Stimulated activated CD8-positive, alpha-beta memory T cell treated with anti-CD3 and anti-CD28 coated beads, Interleukin-15, amount 100 ng/mL, for 1 hour (primary cell): Measurements from ENCODE around the gene COL27A1.
A peak's percentile ranks its signal among the peaks of the same experiment; 100 is the strongest.

Experiments
- DNase-seq: peaks from one replicate; pipeline ENCODE4 v3.0.0-alpha.2; 2020; ENCODE audit warnings: low read depth

Gene COL27A1

DNA sequence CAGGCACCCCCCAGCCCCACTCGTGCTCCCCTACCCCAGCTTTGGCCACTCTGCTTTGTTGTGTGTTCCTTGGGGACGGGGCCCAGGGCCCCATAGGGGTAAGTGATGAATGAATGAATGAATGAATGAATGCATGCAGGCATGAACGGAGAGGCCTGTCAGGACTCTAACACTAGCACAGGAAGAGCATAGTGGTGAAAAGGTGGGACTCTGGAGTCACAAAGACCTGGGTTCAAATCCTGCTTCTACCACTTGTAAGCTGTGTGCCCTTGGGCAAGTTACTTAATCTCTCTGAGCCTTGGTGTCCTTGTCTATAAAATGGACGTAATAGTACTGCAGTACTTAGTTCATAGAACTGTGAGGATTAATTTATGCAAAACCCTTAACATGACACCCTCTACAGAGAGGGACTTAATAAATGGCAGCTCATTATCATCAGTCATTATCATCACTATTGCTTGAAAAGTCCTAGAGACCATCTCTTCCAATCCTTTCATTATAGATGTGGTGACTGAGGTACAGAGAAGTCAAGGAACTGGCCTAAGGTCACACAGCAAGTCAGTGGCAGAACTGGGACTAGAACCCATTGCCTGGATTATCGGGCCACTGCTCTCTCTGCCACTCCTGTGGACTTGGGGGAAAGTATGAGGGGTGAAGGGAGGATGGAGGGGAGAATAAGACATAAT, 187.6 kb downstream of the COL27A1 start:
- DNase-seq, result no peak

GRCh38 chr9:114343471-114344187, 188.3 kb downstream of the COL27A1 start:
- no peak for DNase-seq

- DNase-seq, result no peak
Measured at GRCh38 chr9:114344188-114344566, 188.8 kb downstream of the COL27A1 start.

DNA sequence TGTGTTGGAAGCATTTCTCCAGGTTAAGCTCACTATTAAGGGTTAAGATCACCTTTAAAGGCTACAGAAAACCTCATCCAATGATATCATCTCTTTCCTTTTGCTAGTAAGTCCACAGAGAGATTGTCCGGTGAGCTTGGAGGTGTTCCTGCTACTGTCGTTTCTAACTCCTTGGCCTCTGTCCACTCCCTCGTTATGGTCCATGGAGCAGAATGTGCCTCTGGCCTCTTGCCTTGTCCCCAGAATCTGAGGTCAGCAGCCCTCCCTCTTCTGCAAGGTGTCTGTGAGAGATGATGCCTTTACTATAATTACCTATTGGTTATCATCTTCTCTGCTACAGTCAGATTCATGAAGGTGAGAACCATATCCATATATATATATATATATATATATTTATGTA, 189.4 kb downstream of the COL27A1 start:
- no peak for DNase-seq

- no peak for DNase-seq
Measured at GRCh38 chr9:114345493-114346065, 190.2 kb downstream of the COL27A1 start.

- DNase-seq, result no peak
Measured at GRCh38 chr9:114346146-114346545, 190.8 kb downstream of the COL27A1 start.

DNA sequence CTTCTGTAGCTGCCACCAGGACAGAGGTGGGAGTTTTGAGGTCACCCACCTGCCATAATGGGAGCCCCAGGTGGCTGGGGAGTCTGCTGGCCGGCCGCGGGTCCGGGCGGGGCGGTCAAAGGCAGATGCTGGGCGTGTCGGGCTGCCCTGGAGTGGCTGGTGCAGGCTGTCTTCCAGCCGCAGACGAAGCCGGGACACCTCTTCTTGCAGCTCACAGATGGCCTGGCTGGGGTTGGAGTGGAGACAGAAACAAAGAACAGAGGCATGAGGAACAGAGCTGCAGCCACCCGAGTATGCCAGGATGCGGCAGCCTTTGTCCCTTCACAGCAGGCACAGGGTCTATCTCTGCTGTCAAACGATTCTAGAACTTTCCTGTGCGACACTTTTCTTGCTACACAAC, 192.3 kb downstream of the COL27A1 start:
- no peak for DNase-seq

- DNase-seq, result no peak
Measured at GRCh38 chr9:114348261-114348905, 193.0 kb downstream of the COL27A1 start.

- DNase-seq, result peak; percentile 22
Measured at GRCh38 chr9:114348906-114349482, 193.7 kb downstream of the COL27A1 start.

GRCh38 chr9:114349713-114350480, 194.6 kb downstream of the COL27A1 start:
- no peak for DNase-seq

- DNase-seq, result no peak
Measured at GRCh38 chr9:114350636-114351401, 195.5 kb downstream of the COL27A1 start.

GRCh38 chr9:114351932-114352331, 196.6 kb downstream of the COL27A1 start:
- no peak for DNase-seq

DNA sequence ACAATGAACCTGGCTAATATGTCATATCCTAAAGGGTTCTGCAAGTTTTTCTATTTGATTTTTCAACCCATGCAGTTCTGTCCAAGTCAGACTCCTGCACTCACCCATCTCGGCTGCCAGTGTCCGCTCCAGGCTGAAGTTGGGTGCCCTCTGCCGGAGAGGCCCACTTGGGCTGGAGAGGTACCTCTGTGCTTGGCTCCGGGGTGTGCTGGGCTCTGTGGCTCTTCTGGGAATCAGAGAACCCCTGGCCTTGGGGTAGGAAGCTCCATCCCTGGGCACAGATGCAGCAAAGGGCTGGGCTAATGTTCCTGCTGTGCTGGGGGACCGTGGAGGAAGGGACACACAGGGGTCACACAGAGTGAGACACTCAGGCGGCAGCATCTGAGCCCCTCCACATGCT, 200.5 kb downstream of the COL27A1 start:
- DNase-seq, result no peak

DNA sequence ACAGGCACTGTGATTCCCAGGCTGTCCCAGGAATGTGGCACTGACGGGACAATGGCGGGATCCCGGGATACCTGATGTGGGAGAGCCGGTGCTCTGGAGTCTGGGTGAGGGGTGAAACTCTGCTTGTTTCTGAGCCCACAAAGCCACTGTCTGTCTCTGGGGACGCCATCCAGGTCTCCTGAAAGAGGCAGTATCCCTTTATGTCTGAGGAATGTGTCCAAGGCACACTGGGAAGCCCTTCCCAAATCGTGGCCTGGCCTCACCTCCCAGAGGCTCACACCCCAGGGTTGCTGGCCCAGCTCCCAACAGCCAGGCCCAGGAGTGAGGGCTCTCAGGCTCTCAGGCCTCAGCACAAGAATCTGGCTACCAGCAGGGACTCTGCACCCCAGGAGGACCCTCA, 201.5 kb downstream of the COL27A1 start:
- DNase-seq, result no peak

DNA sequence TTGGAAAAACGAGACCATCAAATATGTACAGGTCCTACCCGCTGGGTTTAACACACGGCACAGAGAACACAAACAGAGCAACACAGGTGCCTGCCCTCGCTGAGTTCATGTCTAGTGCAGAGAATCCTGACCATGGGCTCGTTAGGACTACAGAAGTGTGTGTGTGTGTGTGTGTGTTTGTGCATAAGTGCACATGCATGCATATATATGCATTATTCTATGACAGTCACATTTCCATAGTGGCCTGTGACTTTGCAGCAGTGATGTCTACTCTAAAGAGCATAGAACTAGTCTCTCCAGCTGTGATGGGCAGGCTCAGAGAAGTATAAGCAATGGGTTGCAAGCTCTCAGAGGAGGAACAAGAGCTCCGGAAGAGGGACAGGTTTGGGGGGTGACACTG, 202.0 kb downstream of the COL27A1 start:
- no peak for DNase-seq

GRCh38 chr9:114357911-114358328, 202.6 kb downstream of the COL27A1 start:
- DNase-seq, result no peak

DNA sequence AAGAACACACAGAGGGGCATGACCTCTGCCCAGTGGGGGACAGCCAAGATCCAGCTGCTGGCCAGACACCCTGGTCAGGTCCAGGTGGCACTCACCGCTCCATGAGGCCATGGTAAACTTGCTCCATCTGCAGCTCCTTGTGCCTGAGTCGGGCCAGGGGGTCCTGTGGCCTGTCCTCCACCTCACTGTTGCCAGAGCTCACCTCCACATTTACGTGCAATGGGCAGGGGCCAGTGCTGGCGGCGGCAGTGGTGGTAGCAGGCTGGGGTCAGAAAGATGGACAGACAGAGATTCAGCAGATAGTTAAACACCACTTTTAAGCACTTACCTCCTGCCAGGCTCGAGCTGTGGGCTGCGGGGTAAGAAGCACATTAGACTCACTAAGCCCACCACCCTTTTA, 204.5 kb downstream of the COL27A1 start:
- no peak for DNase-seq

GRCh38 chr9:114361542-114361941, 206.2 kb downstream of the COL27A1 start:
- DNase-seq, result no peak
